Measurements from ENCODE around the gene CLIC5.
"Not testable (repeated sequence)": the region's sequence is repeated elsewhere in the genome, so short reads cannot be mapped to it uniquely, and the experiment has no call there.

The CLIC5 gene

DNA sequence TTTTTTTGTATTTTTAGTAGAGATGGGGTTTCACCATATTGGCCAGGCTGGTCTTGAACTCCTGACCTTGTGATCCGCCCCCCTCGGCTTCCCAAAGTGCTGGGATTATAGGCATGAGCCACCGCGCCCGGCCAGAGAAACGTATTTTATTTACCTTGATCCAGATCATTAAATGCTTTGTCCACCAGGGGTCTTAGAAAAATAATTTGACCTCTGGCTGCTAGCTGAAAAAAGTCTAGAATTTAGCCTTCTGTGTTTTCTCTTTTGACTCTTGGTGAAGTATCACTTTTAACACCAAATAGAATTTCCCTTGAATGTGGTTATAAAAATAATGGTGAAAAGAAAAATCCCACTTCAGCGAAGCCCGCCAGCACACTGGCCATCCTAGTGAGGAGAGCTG is 89.2 kb downstream of the CLIC5 start:
- DNase-seq (ENCODE audit: low spot score), result not testable (repeated sequence)

DNA sequence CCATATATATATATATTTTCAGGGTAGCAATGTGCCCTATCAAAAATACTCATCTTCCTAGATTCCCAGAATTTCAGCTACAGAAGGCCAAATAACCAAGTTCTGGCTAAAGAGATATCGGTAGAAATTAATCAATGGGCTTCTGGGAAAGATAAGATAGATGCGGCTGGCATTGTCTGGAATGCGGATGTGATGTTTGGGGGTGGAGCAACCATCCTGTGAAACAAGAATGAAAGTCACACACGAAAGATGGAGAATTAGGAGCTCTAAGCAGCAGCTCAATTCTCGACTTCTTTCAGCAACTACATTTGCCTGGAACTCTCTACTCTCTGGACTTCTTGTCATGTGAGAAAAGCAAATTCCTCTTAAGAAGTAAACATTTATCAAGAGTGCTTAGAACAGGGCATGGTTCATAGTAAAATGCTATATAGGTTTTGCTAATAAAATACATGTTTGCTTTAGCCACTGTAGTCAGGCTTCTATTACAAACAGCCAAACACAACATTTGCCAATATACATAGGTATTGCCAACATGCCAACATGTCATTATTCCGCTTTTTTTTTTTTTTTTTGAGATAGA is 90.8 kb downstream of the CLIC5 start:
- DNase-seq (ENCODE audit: low spot score), result no peak

DNA sequence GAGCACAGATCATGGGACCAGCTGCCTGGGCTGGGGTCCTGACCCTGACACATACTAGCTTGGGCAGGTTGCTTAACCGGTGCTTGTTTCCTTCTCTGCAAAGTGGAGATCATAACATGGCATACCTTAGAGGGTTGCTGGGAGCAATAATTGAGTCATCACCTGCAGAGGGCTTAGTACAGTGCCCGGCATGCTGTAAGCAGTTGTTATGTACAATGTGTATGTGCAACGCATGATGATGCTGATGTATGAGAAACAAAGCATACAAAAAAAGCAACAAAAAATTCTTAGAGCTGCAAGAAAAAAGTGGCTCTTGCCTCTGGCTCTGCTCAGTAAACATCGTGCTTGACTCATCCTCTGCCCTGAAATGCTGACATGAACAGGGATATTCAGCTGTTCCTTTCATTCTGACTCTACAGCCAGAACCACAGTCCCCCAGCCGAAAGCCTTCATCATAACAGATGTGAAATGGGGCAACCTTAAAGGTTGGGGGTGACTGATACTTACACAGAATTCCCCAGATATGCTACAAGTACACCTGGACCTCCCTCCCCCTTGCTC is 91.7 kb downstream of the CLIC5 start:
- DNase-seq (ENCODE audit: low spot score), result no peak

DNA sequence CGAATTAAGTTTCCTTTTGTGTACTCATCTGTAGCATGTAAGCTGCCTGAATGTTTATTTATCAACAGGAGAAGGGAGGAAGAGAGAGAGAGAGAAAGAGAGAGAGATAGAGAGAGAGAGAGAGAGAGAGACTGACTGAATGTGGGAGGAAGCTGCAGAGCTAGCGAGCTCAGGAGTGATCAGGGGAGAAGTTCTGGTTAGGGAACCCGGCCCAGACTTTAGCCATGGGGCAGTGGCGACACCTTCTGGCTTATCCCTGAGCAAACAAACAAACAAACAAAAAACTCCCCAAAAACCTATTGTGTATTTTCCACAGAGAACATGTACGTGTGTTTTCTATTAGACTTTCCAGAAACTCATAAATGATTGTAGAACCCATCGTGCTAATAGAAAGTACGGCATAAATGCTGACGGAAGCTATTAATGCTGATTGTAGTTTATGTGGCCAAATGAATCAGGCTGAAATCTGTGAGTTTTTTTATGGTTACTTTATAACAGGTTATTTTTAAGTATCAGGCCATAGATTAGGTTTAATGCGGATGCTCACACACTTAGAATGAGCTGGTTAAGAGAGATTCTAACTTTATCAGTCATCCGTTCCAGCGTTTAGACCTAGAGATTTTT is 92.8 kb downstream of the CLIC5 start:
- DNase-seq (ENCODE audit: low spot score), result peak; percentile 77

DNA sequence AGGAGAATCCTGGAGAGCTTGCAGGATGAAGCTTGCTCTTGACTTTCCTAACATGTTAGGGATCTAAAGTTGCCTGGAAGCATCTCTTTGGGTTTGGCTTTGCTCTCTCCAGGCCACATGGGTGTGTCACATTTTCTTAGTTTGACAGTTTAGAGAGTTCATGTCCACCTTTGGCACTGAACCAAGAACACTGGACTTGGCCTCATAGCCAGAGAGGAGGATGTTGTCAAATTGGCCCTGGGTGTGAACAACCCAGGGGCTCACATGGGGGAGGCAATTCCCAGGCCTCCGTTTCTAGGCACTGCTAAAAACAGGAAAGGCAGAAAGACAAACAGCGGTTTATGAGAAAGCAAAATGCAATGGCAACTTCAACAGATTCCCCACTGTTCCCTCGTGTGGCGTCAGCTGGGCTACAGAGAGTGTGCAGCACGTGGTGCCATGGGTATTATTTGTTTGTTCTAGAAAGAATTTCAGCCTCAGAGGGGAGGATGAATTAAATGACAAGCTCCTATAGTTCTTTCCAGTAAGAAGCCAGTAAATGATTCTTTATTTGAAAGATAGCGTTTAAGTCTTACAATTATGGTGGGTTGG is 93.9 kb downstream of the CLIC5 start:
- no peak for DNase-seq (ENCODE audit: low spot score)

DNA sequence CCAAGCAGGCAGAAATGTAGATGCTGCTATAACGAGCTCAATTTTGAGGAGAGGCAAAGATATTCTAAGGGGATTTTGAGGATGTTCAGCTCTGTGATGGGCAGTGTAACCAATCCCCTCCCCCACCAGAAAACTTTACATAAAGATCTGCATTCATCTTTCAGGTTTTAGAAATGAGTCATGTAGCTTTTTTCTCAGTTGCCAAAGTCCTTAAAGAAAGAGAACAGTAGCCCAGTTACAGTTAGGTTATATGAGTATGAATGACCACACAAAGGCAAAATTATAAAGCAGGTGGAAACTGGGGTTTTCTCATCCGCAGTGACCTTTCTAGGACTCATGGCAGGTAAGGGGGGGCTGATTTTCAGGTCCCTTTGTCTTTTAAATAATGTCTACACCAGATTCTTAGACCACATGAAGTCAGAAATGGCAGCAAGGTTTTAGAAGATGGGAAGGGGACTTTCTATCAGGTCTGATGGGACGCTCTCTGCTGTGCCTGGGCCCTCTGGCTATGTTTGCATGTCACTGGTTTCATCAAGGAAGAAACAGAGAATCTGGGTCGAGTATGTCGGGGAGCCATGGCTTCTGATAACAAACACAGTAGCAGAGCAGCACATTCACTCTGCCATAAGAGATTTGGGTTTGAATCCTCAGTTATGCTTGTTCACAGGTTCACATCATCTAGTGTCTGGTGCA is 94.7 kb downstream of the CLIC5 start:
- DNase-seq (ENCODE audit: low spot score), result no peak

DNA sequence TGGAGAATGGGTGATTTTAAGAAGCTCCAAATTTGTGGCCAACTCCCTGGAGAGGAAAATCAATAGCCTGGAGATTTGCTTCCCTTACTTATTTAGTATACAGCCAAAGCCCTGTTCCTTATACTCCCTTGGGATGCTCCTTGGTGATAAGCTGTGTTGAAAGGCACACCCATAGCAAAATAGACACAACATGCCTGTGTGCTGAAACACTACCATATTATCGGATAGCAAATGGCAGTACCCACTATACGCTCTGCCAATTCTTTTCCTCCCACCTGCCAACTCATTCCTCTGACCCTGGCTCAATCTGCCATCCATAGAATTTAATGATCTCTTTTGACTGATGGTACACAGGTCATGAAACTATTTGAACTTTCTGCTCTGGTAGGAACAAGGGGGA is 98.2 kb downstream of the CLIC5 start:
- no peak for DNase-seq (ENCODE audit: low spot score)

DNA sequence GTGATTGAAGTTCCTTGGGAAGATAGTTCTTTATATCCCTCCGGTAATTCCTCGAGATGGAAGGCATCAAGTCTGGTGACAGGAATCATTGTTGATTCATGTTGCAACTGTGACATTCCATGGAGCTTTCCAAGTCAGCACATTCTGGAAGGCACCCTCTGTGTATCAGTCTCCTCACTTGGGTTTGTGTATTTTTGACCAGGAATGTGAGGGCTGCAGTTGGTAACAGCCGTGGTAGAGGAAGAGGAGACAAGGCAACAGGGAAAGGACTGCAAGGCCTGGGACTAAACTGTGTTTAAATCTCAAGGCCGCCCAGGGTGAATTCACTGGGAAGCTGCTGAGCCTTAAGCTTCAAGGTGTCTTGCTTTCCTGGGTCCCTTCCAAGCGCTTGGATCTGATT is 99.0 kb downstream of the CLIC5 start:
- DNase-seq (ENCODE audit: low spot score), result no peak

DNA sequence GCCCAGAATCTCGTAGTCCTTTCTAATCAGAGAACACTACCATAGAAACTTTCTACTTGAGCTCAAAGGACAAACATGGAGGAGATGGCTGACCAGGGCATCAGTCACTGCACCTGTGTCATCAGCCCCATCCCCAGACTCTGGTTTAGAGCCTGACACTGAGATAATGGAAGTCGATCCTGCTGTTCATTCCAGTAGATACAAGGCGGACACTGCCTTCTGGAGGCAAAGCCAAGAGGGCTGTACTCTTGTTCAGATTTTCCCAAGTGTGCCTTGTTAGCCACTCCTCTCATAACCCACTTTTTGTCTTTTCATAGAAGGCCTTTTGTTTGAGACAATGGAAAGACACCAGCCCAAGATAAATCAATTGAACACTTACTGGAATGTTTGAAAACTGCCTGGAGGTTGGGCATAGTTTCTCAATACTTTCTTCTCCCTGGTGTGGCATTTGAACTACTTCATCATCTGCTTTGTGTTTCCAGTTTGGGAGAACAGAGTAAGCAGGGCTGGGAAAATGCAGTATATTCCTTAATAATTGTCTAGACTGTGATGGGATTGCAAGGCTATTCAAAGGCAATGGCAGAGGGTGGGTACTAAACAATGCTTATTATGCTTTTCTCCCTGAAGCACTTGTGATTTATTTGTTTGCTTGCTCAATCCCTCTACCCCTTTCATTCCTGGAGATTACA is 99.7 kb downstream of the CLIC5 start:
- no peak for DNase-seq (ENCODE audit: low spot score)

DNA sequence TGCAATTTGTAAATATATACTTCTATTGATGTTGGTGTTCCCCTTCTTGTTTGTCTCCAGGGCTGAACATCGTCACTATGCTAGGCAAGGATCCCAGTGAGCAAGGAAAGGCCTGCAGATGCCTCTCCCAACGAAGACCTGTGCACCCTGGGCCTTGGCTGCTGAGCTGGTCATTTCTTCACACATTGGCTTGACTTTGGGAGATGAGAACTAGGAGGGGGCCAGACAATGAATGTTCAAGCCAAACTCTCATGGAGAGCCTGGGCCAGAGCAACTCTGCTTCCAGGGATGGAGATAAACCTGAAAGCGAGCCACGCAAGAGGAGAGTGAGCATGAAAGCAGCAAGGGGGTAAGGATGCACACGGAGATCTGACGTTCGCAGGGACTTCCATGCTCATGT is 104.0 kb downstream of the CLIC5 start:
- DNase-seq (ENCODE audit: low spot score), result no peak

DNA sequence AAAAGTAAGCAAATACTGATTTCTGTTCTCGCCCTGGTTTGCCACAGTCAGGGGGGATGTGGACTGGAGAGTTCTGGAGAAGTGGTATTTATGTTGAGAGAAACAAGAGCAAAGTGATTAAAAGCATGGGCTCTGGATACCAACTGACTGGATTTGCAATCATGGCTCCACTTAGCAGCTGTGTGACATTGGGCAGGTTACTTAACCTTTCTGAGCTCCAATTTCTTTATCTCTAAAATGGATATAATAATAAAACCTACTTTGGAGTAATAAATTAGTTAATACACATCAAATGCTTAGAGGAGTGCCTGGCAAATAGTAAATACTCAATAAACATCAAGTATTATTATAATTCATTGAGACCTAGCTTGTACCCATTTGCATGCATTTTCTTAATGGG is 111.7 kb downstream of the CLIC5 start:
- DNase-seq (ENCODE audit: low spot score), result no peak

DNA sequence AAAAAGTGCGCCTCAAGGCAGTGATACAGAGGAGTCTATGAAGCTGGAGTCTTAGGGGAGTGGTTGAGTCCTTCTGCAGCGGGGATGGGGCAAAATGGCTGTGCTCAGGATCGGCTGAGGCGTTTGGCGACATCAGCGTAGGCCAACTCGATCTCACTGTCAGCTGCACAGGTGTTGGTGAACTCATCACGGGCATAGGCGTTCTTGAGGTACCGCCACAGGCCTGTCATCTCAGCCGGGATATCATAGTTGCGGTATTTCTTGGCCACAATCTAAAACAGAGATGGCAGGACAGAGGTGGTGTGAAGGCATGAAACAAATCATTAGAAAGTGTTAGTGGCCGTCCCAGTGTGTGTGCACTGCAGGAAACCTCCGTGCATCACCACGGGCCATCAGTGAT is 112.7 kb downstream of the CLIC5 start:
- DNase-seq (ENCODE audit: low spot score), result no peak

DNA sequence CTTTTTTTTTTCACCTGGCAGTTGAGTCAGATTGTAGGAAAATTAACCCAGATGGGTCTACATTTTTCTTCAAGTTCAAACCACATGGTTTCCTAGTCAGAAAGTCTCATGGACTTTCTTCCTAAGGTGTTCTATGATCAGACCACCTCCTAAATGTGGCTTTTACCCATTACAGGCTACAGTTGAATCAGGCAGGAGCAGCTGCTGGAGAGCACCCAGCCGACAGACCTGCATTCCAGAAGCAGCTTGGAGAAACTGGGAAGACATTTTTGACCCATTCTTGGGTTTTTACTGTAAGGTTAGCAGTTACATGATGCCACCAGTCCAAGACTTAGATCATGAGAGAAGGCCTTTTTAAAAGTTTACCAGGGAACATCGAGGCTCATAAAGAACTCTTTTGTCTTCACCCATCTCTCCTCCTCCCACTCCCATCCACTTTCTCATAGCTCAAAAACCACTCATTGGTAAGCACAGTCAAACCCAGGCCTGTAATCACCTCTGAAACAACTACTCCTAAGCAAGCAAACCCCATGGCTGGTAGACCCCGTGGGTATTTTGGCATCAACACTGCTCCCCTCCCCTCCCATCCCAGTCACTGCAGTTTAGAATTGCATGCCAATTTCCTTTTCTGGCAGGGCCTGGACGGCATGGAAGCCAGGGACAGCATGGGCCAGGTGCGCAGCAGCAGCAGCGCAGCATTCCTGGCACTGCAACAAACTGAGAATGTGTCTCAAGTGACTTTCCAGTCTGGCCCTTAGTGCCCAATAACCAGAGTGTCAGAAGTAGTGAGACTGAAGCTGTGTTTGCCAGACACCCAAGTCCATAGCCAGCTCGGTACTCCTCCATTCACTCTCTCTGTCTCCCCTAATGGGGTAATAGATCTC is 113.7 kb downstream of the CLIC5 start:
- DNase-seq (ENCODE audit: low spot score), result no peak

DNA sequence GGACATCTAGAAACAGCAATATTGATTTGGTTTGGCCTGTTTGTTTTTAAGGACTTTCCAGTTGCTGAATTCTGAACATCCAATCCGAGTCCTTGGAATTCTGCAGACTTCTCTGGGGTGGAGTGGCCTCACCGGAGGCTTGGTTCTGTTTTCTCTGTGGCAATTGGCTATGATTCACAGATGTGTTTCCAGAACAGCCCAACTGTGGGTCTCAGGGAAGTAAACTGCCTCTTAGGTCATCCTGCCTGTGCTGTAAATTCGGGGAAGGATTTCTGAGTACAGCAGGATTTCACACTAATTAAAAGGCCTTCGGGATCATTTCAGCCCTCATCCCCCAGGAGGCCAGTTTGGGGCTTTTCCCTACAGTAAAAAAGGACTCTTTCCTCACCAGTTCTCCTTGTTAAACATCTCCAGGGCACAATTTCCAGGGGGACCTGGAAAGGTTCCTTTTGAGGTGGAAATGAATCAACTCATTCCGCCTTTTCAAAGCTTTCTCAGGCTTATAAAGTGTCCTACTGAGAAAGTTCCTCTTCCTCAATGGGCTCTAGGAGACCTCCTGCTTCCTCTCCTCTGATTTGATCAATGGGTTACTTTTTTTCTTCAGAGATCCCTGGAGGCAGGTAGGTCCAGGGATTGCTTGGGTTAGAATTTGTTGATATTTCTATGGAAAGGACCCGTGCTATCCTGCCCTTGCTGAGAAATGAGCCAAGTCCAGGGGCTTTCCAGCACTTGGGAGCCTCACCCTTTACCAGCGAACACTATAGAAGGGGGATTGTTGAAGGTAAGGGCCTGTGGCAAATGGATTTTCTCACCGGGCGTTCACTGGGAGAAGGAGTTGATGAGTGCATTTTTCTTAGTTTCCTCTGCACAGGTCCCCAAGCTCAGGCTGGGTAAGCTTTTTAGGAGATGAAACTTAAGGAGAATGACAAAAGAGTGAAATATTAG is 114.6 kb downstream of the CLIC5 start:
- no peak for DNase-seq (ENCODE audit: low spot score)

DNA sequence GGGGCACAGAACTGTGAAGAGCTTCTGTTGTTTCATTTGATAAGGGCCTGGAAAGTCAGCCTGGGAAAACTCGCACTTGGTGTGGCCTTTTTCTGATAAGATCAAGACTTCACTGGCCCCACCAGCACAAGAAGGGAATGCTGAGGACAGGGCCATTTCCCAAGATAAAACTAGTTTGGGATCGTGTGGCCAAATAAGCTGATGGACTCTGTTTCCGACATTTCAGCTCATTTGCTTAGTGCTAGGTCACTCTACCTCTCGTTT is 116.0 kb downstream of the CLIC5 start:
- no peak for DNase-seq (ENCODE audit: low spot score)

DNA sequence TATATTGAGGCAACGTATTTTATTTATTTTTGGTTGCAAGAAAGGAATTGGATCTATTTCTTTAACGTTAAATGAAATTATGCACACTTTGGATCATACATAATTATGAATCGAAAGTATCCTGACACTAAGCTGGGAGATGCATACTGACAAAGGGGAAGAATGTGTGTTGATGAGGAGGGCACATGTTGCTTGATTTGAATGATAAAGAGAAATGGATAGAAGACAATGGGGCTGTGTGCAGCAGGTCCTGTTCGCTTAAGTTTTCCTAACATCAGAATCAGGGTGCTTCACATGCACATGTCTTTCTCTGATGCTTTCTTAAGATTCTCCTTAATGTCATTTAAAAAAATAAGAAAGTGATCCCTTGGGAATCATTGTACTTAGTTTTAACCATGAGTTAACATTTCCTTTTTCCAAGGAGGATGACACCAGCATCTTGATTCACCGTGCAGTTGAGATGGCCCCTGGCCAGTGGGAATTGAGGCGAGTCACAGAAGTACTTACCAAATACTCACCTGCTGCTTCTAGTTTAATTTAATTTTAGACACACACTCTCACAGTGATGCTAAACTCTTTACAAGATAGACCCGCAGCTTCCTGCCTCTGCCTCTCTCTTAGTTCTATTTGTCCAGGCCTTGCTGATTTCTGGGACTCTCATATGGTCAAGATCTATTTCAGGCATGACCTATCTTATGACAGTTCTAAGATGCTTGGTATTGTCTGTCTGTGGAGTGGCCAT is 116.5 kb downstream of the CLIC5 start:
- no peak for DNase-seq (ENCODE audit: low spot score)

DNA sequence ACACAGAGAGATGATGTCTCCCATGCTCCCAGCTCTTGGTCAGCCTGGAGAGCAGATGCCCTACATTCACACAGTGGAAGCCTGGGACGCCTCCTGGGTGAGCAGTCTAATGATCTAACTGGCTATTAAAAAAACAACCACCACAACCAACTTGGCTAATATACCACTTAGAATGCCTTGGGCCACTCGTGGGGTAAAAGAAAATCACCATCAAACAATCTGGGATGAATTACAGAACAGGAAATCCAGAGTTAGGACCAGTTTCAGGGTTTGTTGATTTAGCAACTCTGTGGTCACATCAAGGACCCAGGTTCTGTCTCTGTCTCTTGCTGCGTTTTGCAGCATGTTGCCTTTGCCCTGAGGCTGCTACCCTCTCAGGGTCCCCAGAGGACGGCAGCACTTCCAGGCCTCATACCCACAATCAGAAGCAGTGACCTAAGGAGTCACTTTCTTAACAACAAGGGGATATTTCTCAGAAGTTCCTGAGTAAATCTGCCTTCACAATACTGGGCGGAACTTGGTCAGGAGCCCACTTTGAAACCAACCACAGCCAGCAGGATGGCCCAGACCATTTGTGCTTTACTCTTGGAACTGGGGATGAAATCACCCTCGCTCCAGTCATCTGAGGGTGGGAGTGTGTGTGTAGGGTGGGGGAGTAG is 118.7 kb downstream of the CLIC5 start:
- DNase-seq (ENCODE audit: low spot score), result no peak

DNA sequence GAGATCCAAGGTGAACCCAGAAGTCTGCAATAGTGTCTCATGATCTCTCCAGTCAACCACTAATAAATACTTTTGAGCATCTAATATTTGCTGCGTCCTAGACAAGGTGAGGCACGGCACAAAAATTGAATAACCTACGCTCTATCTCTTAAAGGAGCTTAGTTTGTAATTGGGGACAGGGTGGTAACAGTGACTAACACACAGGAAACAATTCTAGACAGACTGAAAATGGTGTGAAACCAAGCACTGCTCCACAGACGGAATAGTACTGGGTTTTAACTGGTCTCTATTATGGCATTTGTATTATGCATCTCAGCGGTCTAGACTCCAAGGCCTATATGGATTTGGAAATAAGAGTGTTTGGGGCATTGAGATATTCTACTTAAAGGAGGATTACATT is 120.1 kb downstream of the CLIC5 start:
- DNase-seq (ENCODE audit: low spot score), result no peak

DNA sequence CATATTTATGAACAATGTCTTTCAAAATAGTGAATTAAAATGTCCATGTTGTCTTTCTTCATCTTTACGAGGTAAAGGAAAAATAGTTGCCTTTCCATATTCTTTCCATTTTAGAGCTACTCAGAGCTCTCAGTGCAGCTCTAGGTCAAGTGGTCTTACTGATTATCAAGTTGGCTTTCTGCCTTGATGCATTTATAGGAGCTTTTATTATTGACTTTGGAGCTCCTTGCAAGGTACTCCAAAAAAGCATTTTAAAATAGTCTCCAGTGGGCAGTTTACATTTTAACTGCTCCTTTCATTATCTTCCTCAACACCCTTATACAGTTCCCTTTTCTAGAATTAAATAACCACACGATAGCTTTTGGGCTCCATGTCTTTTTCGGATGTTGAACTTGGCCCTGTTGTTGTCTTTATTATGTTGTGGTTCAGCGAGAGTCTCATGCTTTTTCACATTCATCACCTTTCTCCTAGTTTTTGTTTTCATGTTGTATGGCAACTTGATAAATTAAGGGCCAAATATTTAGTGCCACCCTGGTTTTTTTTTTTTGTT is 122.9 kb downstream of the CLIC5 start:
- DNase-seq (ENCODE audit: low spot score), result no peak

All from pons (tissue), 1 donor.